NCI-H146 (cell line): ENCODE data around the gene RNF157.
"Not testable (repeated sequence)": the region's sequence is repeated elsewhere in the genome, so short reads cannot be mapped to it uniquely, and the experiment has no call there.

Source experiments
- DNase-seq: peaks from one replicate; lab custom pipeline; 2025; lab: John Stamatoyannopoulos, UW

RNF157 gene

DNA sequence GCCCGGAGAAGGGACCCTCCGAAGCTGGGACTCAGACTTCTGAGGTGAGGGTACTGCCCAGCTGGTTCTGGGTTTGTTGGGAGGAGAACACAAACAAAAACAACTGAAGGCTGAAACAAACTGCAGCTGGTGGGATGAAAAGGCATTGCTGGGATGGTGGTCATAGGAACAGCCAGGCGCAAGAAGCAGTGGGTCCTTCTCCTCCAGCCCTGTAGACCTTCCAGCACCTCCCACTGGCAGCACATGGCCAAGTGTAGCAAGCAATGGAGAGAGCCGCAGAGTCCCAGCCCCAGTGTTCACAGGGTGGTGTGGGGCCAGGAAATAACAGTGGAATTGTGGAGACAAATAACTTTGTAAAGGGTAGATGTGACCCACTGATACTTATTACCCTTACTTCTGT, 50.6 kb downstream of the RNF157 start:
- DNase-seq, result no peak

DNA sequence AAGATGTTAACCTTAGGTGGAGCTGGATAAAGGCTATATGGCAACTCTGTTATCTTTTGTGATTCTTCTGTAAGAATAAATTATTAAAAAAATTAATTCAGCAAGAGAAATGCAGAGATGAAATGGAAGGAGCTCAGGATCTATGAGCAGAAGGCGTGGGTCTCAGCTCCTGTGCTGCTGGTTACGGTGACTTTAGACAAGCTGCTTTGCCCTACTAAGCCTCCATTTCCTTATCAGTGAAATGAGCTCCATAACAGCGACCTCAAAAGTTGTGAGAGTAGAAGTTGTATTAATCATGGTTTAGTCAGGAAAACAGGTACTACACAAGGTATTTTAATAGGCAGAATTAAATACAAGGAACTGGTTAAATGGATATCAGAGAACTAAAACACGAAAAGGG, 51.0 kb downstream of the RNF157 start:
- no peak for DNase-seq

DNA sequence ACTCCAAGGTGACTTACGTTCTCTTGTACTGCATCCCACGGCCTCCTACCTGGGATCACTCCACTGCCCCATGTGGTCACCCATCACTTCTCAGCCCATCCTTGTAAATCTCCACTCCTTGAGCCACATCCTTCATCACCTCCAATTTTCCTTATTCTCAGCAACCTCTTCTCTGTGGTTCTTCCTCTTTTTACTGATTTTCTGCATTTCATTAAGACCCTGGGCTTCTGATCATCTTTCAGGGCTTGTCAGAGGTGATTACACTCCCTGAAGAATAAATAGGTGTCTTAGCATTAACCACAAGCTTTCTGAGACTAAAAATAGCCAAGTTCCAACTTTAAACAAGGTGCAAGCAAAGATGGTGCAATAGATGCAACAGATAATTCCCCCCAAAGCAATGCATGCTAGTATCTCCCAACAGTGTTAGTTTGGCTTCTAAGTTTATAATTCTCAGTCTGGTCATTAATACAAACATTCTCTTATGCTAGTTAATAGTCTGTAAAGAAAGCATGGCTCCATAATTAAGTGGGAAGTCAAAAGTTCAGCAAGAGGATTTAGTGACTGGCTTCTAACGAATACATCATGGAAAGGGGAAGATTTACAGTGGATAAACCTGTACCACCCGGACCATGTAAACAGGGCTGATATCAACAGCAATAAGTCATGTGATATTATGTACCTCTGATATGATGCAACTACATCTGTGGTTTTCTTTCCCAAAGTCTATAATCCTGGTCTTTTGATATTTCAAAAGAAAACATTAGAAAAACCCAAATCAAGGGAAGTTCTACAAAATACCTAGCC, 51.9 kb downstream of the RNF157 start:
- no peak for DNase-seq

DNA sequence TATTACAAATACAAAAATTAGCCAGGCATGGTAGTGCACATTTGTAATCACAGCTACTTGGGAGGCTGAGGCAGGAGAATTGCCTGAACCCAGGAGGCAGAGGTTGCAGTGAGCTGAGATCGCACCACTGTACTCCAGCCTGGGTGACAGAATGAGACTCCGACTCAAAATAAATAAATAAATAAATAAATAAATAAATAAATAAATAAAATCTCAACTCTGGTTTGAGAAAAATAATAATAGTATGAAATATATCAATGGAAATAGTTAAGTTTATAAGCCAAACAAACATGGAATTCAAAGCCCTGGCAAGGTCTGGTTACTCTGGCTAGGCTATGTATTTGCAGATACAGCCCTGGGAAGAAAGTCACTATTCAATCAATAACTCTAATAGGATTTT, 53.5 kb downstream of the RNF157 start:
- not testable (repeated sequence) for DNase-seq

DNA sequence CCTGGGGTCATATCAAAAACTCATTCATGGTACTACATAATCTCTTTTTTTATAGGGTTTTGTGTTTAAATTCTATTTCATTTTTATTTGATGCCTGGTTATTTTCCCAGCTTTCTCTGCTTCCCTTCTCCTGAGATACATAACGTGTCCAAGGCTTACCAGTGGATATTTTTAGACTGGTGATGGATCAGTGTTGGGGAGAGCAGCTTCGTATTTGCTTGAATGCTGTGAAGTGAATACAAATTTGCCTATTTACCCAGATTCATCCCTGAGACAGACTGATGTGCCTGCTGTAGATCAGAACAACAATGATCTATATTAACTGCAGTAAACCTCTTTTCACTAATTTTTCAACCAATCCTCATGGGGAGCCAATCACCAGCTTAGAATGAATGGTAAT, 56.0 kb downstream of the RNF157 start:
- no peak for DNase-seq

DNA sequence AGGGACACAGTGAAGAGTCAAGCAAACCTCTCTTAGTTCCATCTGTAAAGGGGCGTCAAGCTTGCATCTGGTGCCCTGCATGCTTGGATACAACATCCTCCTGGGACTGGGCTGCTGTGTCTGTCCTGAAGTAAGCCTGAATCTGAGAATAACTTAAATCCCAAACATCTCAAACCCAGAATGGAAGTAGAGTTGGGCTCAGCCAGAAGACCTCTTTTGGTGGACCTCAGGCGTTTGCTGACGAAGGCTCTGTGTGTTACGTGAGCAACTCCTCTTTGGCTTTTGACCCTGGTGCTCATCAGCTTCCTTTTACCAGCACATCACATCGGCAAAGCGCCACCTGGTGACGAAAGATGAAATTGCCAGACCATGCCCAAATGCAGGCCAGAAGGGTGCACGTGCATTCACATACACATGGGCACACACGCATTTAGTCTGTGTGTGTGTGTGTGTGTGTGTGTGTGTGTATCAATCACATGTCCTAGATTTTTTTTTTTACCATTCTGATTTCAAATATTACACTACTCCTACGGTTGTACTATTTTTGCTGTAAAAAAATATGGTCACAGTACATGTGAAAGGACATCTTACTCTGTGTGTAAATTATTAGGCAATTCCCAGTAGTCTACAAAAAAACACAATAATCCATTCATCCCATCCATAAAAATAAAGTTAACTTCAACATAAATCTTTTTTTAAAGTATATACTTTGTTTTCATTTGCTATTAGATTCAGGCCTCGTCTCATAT, 58.1 kb downstream of the RNF157 start:
- peak; percentile 84 for DNase-seq

DNA sequence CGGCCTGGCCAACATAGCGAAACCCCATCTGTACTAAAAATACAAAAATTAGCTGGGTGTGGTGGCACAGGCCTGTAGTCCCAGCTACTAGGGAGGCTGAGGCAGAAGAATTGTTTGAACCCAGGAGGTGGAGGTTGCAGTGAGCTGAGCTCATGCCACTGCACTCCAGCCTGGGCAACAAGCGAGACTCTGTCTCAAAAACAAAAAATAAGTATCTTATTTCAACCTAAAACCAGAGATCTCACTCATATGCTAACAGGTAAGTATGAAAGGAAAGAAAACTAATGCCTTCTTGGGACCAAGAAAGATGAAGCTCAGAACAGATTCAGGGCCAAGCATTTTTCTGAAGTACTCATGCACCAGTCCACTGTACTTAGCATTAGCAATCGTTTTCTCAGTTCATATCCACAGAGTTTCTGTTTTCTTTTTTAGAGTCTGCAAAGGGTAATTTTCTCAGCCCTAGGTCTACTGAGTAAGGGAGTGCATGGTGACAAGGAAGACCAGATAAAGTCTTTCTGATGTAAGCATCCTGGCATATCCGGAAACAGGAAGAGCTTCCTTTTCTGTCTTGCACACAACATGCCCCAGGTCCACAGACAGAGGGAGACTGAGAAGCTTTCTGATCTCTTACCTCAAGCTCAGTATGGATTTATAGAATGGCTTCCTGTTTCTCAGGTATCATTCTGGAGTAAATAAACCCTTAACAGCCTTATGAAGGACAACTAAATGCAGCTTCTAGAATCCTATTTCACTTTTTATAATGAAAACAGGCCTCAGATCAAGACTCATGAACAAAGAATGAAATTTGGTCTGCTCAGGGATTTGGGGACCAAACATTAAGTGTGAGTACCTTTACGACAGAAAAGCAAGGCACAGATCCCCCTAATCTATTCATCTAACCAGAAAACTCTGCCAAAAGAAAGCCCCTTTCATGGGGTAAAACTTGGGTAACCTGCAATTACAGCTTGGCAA, 60.5 kb downstream of the RNF157 start:
- no peak for DNase-seq

DNA sequence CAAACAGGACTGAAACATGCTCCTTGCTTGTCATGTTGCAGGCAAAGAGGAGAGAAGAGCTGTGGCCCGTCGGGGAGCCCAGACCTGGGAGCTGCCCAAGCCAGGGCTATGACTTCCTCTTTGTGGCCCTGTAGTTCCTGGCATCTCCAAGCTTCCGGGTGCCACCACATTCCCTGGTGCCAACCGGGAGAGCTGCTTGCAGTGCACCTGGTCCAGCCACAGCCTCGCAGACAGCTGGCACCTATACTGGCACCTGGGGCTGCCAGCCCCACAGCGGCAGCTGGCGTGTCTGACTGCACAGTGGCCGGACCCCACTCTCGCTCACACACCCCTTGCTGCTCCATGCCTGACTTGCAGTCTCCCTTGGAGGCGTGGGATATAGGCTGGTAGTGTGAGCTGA, 62.2 kb downstream of the RNF157 start:
- no peak for DNase-seq

DNA sequence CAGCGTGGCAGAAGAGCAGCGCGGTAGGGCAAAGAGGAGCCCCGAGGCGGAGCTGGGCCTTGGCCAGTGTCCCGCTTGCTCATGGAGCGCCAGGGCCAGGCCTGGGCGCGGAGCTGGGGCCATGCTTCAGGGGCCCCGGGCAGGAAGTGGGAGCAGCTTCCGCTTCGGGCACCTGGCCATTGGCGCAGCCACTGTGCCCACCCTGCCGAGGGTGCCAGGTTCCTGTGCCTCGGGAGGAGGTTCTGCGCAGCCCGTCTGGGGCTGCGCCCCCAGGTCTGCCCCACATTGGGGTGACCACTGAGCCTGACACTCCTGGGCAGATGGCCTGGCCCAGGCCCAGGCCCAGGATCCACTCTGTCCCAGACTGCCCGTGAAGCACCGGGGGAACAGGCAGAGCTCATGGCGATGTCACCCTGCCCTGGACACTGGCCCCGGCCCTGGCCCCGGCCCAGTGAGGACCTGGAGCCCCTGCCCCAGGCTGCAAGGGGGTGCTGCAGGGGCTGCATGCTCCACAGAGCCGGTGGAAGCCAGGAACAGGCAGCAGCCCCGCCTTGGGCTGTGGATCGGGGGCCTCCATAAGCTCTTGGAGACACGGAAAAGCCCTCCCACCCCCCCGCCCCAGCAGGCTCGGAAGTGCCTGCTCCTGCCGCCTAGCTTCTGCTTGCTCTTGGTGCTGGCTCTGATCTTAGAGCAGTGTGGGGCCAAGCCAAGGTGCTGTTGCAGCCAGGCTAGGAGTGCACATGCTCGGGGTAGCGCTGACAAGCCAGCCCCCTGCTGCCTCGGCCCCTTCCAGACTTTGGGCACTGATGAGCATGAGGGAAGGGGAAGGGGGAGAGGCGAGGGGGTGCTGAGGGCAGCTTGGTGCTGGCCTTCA, 63.4 kb downstream of the RNF157 start:
- no peak for DNase-seq

DNA sequence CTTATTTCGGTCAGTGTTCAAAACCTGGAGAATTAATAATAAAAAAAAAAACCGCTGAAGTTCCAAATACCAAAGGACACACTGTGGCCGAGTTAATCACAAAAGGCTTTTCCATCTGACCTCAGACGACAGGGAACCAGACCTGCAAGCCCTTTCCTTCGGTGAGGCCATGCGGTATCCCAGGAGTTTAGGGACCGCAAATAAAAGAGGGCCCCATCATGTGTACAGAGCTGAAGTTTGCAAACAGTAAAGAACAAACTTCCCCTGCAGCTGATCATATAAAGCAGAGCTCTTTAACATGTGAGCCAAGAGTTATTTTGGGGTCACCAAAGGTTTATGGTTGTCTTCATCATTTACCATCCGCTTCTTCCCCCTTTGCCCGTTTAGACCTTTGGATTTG, 66.3 kb downstream of the RNF157 start:
- peak; percentile 29 for DNase-seq

DNA sequence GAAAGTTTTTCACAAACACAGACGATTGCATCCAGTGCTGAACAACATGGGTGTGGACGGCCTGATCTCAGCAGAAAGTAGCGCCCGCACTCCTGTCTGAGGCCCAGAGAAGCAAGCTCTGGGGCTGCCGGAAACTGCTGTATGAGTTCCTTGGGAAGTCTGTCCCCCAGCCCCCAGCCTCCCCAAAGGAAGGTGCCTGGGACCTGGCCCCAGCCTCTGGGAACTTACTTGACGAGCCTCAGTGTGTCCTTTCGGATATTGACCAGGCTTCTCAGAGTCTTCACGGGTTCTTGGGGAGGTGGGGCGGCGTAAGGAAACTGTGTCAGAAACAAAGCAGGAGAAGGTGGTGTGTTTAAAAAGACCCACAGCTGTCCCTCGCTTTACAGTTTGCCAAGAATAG, 66.8 kb downstream of the RNF157 start:
- DNase-seq, result no peak

DNA sequence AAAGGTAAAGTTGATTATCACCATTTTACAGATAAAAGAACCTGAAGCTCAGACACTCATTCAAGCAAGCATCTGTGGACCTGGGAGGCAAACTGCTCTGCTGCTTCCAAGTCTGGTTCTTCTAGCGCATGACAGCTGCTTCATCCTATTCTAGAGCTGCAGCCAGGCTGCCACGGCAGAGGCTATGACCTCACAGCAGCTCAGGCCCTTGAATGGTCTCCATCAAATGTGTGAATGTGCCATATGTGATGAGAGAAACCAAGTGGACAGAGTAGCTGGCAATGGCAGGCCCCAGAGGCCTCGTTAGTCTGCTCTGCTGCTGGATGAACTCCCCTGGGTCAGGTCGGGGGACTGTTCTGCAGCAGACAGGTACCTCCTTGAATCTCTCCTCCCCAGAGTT, 68.6 kb downstream of the RNF157 start:
- DNase-seq, result no peak

DNA sequence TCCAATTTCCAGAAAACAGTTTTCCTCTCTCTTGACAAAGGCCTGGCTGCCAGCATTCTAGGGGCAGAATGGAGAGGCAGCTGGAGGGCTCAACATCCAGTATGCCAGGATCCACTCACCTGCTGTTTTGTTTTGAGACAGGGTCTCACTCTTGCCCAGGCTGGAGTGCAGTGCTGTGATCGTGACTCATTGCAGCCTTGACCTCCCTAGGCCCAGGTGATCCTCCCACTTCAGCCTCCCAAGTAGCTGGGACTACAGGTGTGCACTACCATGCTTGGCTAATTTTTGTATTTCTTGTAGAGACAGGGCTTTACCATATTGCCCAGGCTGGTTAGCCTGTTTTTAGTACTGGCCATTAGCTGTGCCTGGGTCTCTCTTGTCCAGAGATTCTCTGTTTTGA, 70.2 kb downstream of the RNF157 start:
- DNase-seq, result no peak

DNA sequence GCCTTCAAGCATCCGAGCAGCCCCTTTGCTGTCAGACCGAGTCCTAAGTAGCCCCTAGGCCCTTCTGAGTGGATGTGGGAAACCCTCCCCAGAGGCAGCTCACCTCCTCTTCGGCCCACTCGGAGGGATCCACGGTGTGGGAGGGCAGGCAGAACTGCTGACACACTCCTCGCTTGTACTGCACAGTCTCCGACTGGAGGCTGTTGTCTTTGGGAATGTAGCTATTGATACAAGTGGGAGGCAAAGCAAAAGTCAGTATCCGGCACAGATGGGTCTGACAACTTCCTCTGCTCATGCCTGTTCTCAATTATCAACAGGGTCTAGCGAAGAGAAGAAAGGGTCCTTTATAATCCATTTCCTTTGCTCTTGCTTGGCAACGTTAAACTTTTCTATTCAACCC, 73.4 kb downstream of the RNF157 start:
- DNase-seq, result no peak

DNA sequence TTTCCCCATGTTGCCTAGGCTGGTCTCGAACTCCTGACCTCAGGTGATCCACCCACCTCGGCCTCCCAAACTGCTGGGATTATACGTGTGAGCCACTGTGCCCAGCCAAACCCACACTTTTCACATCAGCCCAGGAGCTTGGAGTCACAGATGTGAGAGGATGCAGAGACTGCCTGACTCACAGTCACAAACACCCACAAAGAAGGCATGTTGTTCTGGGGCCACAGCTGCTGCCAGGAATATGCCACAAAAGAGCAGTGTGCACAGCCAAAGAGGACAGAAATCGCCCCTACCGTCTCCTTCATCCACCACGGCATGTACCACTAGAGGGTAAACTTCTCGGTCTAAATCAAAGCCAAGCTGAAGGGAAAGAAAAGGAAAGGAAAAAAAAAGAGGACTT, 74.1 kb downstream of the RNF157 start:
- DNase-seq, result no peak

DNA sequence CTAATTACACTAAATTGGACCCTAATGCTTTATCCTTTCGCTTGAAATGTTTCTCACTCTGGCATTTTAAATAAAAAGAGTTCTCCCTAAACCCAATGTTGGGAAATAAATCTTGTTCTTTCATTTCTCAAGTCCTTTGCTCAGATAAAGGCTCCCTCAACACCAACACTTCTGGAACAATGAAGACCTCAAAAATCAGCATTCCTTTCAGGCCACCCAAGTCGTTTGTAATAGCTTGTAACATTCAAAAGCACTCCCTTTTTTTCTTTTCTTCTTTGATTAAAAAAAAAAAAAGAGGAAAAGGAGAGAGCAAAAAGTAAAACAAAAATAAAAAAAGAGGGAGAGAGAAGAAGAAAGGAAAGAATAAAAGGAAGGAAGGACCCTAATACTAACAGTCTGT, 76.0 kb downstream of the RNF157 start:
- DNase-seq, result no peak

DNA sequence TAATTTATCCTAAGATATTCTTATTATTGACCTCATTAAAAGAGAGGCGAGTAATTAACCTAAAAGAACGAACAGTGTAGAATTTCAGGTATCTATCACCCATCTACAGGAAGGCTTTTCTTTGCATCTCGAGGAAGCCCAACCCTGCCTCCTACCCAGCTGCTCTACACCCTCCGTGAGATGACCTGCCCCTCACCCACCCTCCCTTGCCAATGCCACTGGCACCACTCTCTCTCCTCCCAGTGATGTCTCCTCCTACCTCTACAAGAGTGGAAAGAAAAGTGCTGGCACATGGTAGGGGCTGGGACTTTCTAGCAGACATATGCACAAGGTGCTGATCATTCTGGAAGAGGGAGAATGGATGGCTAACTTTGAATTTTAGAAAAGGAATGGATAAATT, 76.4 kb downstream of the RNF157 start:
- DNase-seq, result no peak

DNA sequence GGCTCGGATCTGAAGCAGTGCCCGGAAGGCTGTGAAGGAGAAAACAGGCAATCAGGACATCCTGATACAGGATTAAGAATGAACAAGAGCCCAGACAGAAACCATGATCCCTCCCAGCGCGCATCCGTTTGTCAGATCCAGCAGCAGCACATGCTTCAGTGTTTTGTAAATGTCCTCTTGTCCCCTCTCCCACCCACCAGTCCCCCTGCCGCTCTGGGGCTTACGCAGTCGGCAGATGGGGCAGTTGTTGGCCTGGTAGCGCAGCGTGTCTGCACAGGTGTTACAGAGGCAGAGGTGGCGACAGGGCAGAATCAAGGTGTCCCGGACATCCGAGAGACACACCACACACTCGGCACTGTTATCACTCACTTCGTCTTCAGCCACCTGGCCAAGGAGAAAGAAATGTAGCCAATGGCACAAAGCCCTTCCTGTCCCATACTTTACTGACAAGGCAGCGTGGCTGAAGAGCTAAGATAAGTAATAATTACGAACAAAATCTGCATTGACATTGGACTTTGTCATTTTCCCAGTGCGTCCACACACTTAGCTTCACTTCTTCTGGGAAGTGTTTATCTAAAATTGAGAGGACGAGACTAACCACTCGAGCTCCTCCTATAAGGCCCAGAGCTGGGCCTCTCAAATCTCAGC, 78.5 kb downstream of the RNF157 start:
- no peak for DNase-seq

DNA sequence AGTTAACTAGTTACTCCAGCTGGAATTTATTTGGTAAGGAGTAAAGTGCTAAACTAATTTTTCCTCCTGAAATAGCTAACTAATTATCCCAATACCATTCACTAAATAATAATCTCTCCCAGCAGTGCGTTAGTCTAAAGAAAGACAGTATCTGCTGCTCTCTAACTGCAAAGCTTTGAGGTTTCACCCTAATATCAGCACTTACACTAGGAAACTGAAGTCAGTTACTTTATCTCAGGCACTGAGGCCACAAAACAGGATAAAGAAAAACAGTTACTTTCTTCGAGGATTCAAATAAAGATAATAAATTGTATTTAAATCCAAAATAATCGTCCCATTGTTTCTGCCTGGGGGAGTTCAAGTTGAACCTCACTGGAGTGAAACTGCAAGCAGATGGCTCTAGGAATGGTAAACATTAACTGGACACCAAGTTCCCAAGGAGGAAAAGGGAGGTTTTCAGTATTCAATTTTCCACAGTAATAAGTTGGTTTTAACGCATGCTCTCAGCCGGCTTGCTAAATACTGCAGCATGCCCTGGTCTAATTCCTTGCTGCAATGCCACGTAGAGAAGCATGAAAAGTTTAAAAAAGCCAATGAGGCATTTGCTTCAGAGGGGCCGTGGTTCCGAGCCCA, 79.3 kb downstream of the RNF157 start:
- no peak for DNase-seq

DNA sequence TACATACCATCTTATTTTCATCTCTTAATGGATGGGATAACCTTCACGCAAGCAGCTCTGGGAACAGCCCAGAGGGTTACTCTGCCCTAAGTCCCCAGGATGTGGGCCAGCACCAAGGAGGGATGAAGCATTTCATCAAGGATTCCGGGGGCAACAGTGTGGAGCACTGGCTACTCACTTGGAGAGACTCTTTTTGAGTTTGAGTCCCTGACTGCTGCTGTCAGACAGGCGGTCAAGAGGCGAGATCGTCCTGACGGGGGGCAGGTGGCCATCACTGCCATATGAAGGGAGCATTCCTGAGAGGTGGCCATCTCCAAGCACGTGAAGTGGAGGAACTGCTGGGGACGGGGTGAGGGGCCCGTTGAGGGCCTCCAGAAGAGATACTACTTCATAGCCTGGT, 81.1 kb downstream of the RNF157 start:
- DNase-seq, result no peak
